PC-3 (cell line): ENCODE data around the gene NKPD1. TPM values are rescaled to one million over a fixed set of nuclear protein-coding genes. Genes with fewer than 3 reads are reported as not detected.

Experiments used
- ATAC-seq: fragments of 200-7000 bp; cut with Tn5 transposase; 2 replicates; pipeline ENCODE4 v1.9.1; 2020; ENCODE audit warnings: mild to moderate bottlenecking, moderate library complexity
- BruUV-seq: library from RNA; stranded (reverse); fragments of 400-500 nt; replicated peaks from 2 replicates; lab custom pipeline; 2021; lab: Mats Ljungman, UMichigan
- CTCF ChIA-PET: fragments of 300-600 bp; sonication (Branson Sonifier 250); formaldehyde crosslinking; loops from one replicate; lab custom pipeline; 2022; ENCODE audit warnings: antibody characterized with exemption; lab: Charles Lee
- POLR2A ChIA-PET: fragments of 300-600 bp; sonication (Branson Sonifier 250); formaldehyde crosslinking; loops from one replicate; lab custom pipeline; 2022; ENCODE audit warnings: antibody characterized with exemption; ENCODE audit not compliant: unreplicated experiment; lab: Charles Lee
- DNase-seq: peaks from one replicate; pipeline ENCODE4 v3.0.0-alpha.2; 2015
- H2AFZ ChIP-seq: fragments of 300-600 bp; sonication (generic); 2 replicates; pipeline ENCODE4 v1.6.0; 2016; ENCODE audit warnings: antibody characterized with exemption, low read length
- H3F3A ChIP-seq: fragments of 300-600 bp; sonication (generic); one replicate; pipeline ENCODE4 v1.6.0; 2017; ENCODE audit warnings: antibody characterized with exemption, low read length, control low read depth, mild to moderate bottlenecking; ENCODE audit not compliant: unreplicated experiment
- H3K27ac ChIP-seq: fragments of 300-600 bp; sonication (generic); 2 replicates; pipeline ENCODE4 v1.5.1; 2016; ENCODE audit warnings: mild to moderate bottlenecking, low read length
- H3K27me3 ChIP-seq: fragments of 300-600 bp; sonication (generic); 2 replicates; pipeline ENCODE4 v1.6.1; 2016; ENCODE audit warnings: low read length, mixed read lengths
- H3K36me3 ChIP-seq: fragments of 300-600 bp; sonication (generic); 2 replicates; pipeline ENCODE4 v1.6.1; 2016; ENCODE audit warnings: low read depth, mixed run types, low read length, mixed read lengths
- H3K4me1 ChIP-seq: fragments of 300-600 bp; sonication (generic); 2 replicates; pipeline ENCODE4 v1.5.1; 2016; ENCODE audit warnings: low read length; ENCODE audit not compliant: insufficient read depth
- H3K4me2 ChIP-seq: fragments of 300-600 bp; sonication (generic); 2 replicates; pipeline ENCODE4 v1.6.0; 2016; ENCODE audit warnings: low read length
- H3K4me3 ChIP-seq: fragments of 300-600 bp; sonication (generic); 2 replicates; pipeline ENCODE4 v1.5.1; 2016; ENCODE audit warnings: mild to moderate bottlenecking, low read length, mixed read lengths
- H3K79me2 ChIP-seq: fragments of 300-600 bp; sonication (generic); 2 replicates; pipeline ENCODE4 v1.6.1; 2017; ENCODE audit warnings: low read length, mixed read lengths
- H3K9ac ChIP-seq: fragments of 300-600 bp; sonication (generic); 2 replicates; pipeline ENCODE4 v1.6.0; 2016; ENCODE audit warnings: mild to moderate bottlenecking, low read length
- H3K9me2 ChIP-seq: fragments of 300-600 bp; sonication (generic); replicated peaks from 2 replicates; pipeline ENCODE4 v1.6.1; 2016; ENCODE audit warnings: mixed run types, low read length, mixed read lengths
- H3K9me3 ChIP-seq: fragments of 300-600 bp; sonication (generic); 2 replicates; pipeline ENCODE4 v1.6.1; 2016; ENCODE audit warnings: low read length, mixed read lengths
- H4K20me1 ChIP-seq: fragments of 300-600 bp; sonication (generic); 2 replicates; pipeline ENCODE4 v1.6.1; 2016; ENCODE audit warnings: low read length, mixed read lengths
- EZH2 ChIP-seq: fragments of 300-600 bp; sonication (generic); IDR thresholded peaks from one replicate; pipeline ENCODE4 v1.6.1; 2017; ENCODE audit warnings: antibody characterized with exemption, mild to moderate bottlenecking, low read length; ENCODE audit not compliant: unreplicated experiment
- EZH2phosphoT487 ChIP-seq: fragments of 300-600 bp; sonication (generic); IDR thresholded peaks from 2 replicates; pipeline ENCODE4 v1.6.1; 2018; ENCODE audit warnings: mild to moderate bottlenecking, antibody characterized with exemption, low read length, borderline replicate concordance
- intact Hi-C: fragments of 100-400 bp; cut with micrococcal nuclease; formaldehyde crosslinking; loops from 2 replicates; pipeline ENCODE4 v1.9.0; 2023
- total RNA-seq: library from RNA; depleted of rRNA; stranded (reverse); fragments of >200 nt; gene quantifications from 2 replicates; pipeline ENCODE4 v1.2.3, GENCODE V29; 2014
- TF ChIP-seq, protein P1 (sequence below): fragments of 300-600 bp; sonication (generic); conservative IDR thresholded peaks from 2 replicates; pipeline ENCODE4 v1.5.1; 2017; ENCODE audit warnings: antibody characterized with exemption, low read depth, mild to moderate bottlenecking, low read length

The NKPD1 gene
- total RNA-seq, 1 experiment from 2014 or later: 1.1 TPM

- H3K9ac ChIP-seq: no peak overlapping the region
- H3K9me2 ChIP-seq: no peaks in the 10 kb centered on the region
- H3K4me1 ChIP-seq: no peaks in the 10 kb centered on the region
- H3K9me3 ChIP-seq: no peaks in the 10 kb centered on the region
- no peaks in the 10 kb centered on the region for H3K79me2 ChIP-seq
- no peak overlapping the region for H3K4me2 ChIP-seq
- POLR2A ChIA-PET: interaction anchor here (0.6 kb wide), 1 partner anchor 11 kb away, joined by 4 read pairs; no protein-coding TSS in a partner anchor
- no peak overlapping the region for H3K27ac ChIP-seq
- CTCF ChIA-PET: no interaction called here
- ATAC-seq (no peak), DNase-seq (no peak)
- no peak overlapping the region for H3K4me3 ChIP-seq
- H3K27me3 ChIP-seq: no peaks in the 10 kb centered on the region
- H3K36me3 ChIP-seq: no peaks in the 10 kb centered on the region
- intact Hi-C loops: no loop called here
- H2AFZ ChIP-seq: no peak overlapping the region
- TF ChIP-seq, protein P1, sequence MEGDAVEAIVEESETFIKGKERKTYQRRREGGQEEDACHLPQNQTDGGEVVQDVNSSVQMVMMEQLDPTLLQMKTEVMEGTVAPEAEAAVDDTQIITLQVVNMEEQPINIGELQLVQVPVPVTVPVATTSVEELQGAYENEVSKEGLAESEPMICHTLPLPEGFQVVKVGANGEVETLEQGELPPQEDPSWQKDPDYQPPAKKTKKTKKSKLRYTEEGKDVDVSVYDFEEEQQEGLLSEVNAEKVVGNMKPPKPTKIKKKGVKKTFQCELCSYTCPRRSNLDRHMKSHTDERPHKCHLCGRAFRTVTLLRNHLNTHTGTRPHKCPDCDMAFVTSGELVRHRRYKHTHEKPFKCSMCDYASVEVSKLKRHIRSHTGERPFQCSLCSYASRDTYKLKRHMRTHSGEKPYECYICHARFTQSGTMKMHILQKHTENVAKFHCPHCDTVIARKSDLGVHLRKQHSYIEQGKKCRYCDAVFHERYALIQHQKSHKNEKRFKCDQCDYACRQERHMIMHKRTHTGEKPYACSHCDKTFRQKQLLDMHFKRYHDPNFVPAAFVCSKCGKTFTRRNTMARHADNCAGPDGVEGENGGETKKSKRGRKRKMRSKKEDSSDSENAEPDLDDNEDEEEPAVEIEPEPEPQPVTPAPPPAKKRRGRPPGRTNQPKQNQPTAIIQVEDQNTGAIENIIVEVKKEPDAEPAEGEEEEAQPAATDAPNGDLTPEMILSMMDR: no peak
- TF ChIP-seq EZH2 (no peak), EZH2phosphoT487 (no peak)
- no peaks in the 10 kb centered on the region for H4K20me1 ChIP-seq
- H3F3A ChIP-seq: no peaks in the 10 kb centered on the region
- BruUV-seq: no TSS peak
Measured at GRCh38 chr19:45171211-45171623, 10.4 kb upstream of the NKPD1 start.

- H3K4me3 ChIP-seq: no peak overlapping the region
- no peaks in the 10 kb centered on the region for H3K4me1 ChIP-seq
- no peaks in the 10 kb centered on the region for H3K9me2 ChIP-seq
- H3K27ac ChIP-seq: no peak overlapping the region
- H4K20me1 ChIP-seq: no peaks in the 10 kb centered on the region
- no peak overlapping the region for H2AFZ ChIP-seq
- no peaks in the 10 kb centered on the region for H3K36me3 ChIP-seq
- ATAC-seq (no peak), DNase-seq (no peak)
- BruUV-seq: no TSS peak
- TF ChIP-seq, protein P1: no peak
- no peaks in the 10 kb centered on the region for H3K9me3 ChIP-seq
- no peaks in the 10 kb centered on the region for H3F3A ChIP-seq
- no peak overlapping the region for H3K9ac ChIP-seq
- no peaks in the 10 kb centered on the region for H3K27me3 ChIP-seq
- ChIA-PET POLR2A (no interaction called here), CTCF (no interaction called here)
- no peaks in the 10 kb centered on the region for H3K79me2 ChIP-seq
- H3K4me2 ChIP-seq: no peak overlapping the region
- intact Hi-C loops: no loop called here
Measured at GRCh38 chr19:45170146-45171106, 9.6 kb upstream of the NKPD1 start.

DNA sequence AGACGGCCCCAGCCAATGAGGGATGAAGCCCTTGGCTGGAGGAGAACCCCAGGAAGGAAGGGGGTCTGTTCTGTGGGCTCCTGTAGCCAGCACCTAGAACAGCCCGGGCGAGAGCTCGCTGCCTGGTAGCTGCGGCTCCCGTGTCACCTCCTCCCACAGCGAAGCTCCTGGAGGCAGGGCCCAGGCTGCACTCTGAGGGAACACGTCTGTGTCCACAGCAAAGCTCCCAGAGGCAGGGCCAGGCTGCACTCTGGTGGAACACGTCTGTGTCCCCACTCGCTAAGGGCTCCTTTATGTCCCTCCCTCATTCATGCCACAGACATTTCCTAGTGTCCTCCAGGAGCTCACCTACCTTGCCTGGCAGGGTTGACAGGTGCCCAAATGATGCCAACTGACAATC, 8.8 kb upstream of the NKPD1 start:
- H3F3A ChIP-seq: no peaks in the 10 kb centered on the region
- no peak overlapping the region for H3K27ac ChIP-seq
- no peak overlapping the region for H3K4me3 ChIP-seq
- no peaks in the 10 kb centered on the region for H3K4me1 ChIP-seq
- H3K4me2 ChIP-seq: no peak overlapping the region
- ATAC-seq (no peak), DNase-seq (no peak)
- H2AFZ ChIP-seq: no peak overlapping the region
- TF ChIP-seq, protein P1: no peak
- TF ChIP-seq EZH2phosphoT487 (no peak), EZH2 (no peak)
- POLR2A ChIA-PET: no interaction called here
- H3K9ac ChIP-seq: no peak overlapping the region
- CTCF ChIA-PET: no interaction called here
- no TSS peak for BruUV-seq
- intact Hi-C loops: no loop called here
- no peaks in the 10 kb centered on the region for H3K79me2 ChIP-seq
- no peaks in the 10 kb centered on the region for H3K9me2 ChIP-seq
- no peaks in the 10 kb centered on the region for H3K27me3 ChIP-seq
- H3K9me3 ChIP-seq: no peaks in the 10 kb centered on the region
- no peaks in the 10 kb centered on the region for H4K20me1 ChIP-seq
- no peaks in the 10 kb centered on the region for H3K36me3 ChIP-seq
